Astrocyte (in vitro differentiated cells and primary cell): Measurements from ENCODE around the gene LEPROT. TPM values are rescaled to one million over a fixed set of nuclear protein-coding genes. Genes with fewer than 3 reads are reported as not detected.

Source experiments
- DNase-seq: peaks from one replicate; pipeline ENCODE4 v3.0.0-alpha.2; 2010; ENCODE audit warnings: low read depth
- FAIRE-seq: peaks from 2 replicates; lab custom pipeline; 2011; peaks lifted over from hg19 to GRCh38; lab: Jason Lieb, UNC
- H2AFZ ChIP-seq: 2 replicates; pipeline ENCODE4 v1.6.0; 2012; ENCODE audit warnings: low read depth, low read length, inconsistent platforms
- H3K27ac ChIP-seq: 2 replicates; pipeline ENCODE4 v1.5.1; 2011; ENCODE audit warnings: low read depth, low read length, inconsistent platforms
- H3K27me3 ChIP-seq: 2 replicates; pipeline ENCODE4 v1.6.0; 2011; ENCODE audit warnings: low read length, inconsistent platforms; ENCODE audit not compliant: insufficient read depth
- H3K36me3 ChIP-seq: 2 replicates; pipeline ENCODE4 v1.5.1; 2011; ENCODE audit warnings: low read length, inconsistent platforms; ENCODE audit not compliant: insufficient read depth
- H3K4me1 ChIP-seq: 2 replicates; pipeline ENCODE4 v1.5.1; 2011; ENCODE audit warnings: low read length, inconsistent platforms; ENCODE audit not compliant: insufficient read depth
- H3K4me2 ChIP-seq: 2 replicates; pipeline ENCODE4 v1.6.0; 2012; ENCODE audit warnings: low read length, inconsistent platforms
- H3K4me3 ChIP-seq: 2 replicates; pipeline ENCODE4 v1.5.1; 2011; ENCODE audit warnings: low read depth, mild to moderate bottlenecking, low read length, inconsistent platforms; ENCODE audit not compliant: insufficient read depth
- H3K79me2 ChIP-seq: 2 replicates; pipeline ENCODE4 v1.6.0; 2012; ENCODE audit warnings: mild to moderate bottlenecking, low read length, inconsistent platforms; ENCODE audit not compliant: insufficient read depth
- H3K9ac ChIP-seq: 2 replicates; pipeline ENCODE4 v1.6.0; 2012; ENCODE audit warnings: mild to moderate bottlenecking, low read length, inconsistent platforms
- H3K9me3 ChIP-seq: 2 replicates; pipeline ENCODE4 v1.5.1; 2012; ENCODE audit warnings: low read depth, mild to moderate bottlenecking, low read length, inconsistent platforms; ENCODE audit not compliant: insufficient read depth
- H4K20me1 ChIP-seq: 2 replicates; pipeline ENCODE4 v1.6.0; 2012; ENCODE audit warnings: low read length, inconsistent platforms; ENCODE audit not compliant: insufficient read depth
- H3K27ac Mint-ChIP-seq: one replicate; pipeline ENCODE4 v1.8.0; 2021; ENCODE audit warnings: mild to moderate bottlenecking, mixed read lengths; ENCODE audit not compliant: unreplicated experiment
- H3K27me3 Mint-ChIP-seq: one replicate; pipeline ENCODE4 v1.8.0; 2021; ENCODE audit warnings: low read depth, mixed read lengths; ENCODE audit not compliant: unreplicated experiment
- H3K36me3 Mint-ChIP-seq: one replicate; pipeline ENCODE4 v1.8.0; 2021; ENCODE audit warnings: low read depth, mixed read lengths; ENCODE audit not compliant: unreplicated experiment
- H3K4me1 Mint-ChIP-seq: one replicate; pipeline ENCODE4 v1.8.0; 2021; ENCODE audit warnings: low read depth, mixed read lengths; ENCODE audit not compliant: unreplicated experiment
- H3K4me3 Mint-ChIP-seq: one replicate; pipeline ENCODE4 v1.8.0; 2021; ENCODE audit warnings: mild to moderate bottlenecking, moderate library complexity, mixed read lengths; ENCODE audit not compliant: unreplicated experiment
- H3K9me3 Mint-ChIP-seq: one replicate; pipeline ENCODE4 v1.8.0; 2021; ENCODE audit warnings: mild to moderate bottlenecking, mixed read lengths; ENCODE audit not compliant: unreplicated experiment
- EZH2 ChIP-seq: IDR thresholded peaks from 2 replicates; pipeline ENCODE4 v1.6.1; 2012; ENCODE audit warnings: mild to moderate bottlenecking, low read length, inconsistent platforms; ENCODE audit not compliant: insufficient read depth
- total RNA-seq: library from RNA; stranded (reverse); gene quantifications from 2 replicates; pipeline ENCODE4 v1.2.1, GENCODE V29; 2021
- TF ChIP-seq, protein P1 (sequence below): IDR thresholded peaks from 2 replicates; pipeline ENCODE4 v1.5.1; 2011; ENCODE audit warnings: low read depth, mild to moderate bottlenecking, inconsistent platforms, low read length, moderate library complexity; ENCODE audit not compliant: insufficient read depth

The LEPROT gene
- total RNA-seq, 1 donor from 2014 or later, result 99.4 TPM

DNA sequence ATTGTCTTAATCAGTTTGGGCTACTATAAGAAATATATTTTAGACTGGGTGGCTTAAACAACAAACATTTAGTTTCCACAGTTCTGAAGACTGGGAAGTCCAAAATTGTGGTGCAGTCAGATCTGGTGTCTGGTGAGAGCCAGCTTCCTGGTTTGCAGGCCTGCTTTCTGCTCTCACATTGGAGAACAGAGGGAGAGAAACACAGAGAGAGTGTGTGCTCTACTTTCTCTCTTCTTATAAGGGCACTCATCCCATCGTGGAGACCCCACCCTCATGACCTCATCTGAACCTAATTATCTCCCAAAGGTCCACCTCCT lies 4.1 kb downstream of the LEPROT start:
- no peaks in the 10 kb centered on the region for H3K9me3 ChIP-seq
- peak overlapping the region; percentile 59 for H3K9ac ChIP-seq
- H3K27me3 ChIP-seq, result no peaks in the 10 kb centered on the region
- H3K79me2 ChIP-seq, result peaks cover 52% of the 10 kb centered on the region
- Mint-ChIP-seq H3K27me3 (no peaks in the 10 kb centered on the region), H3K36me3 (peaks cover 10% of the 10 kb centered on the region), H3K4me1 (peaks cover 37% of the 10 kb centered on the region), H3K9me3 (no peaks in the 10 kb centered on the region), H3K27ac (peak overlapping the region; percentile 98), H3K4me3 (no peak overlapping the region)
- FAIRE-seq, result no peak
- no peaks in the 10 kb centered on the region for H4K20me1 ChIP-seq
- H3K4me1 ChIP-seq, result peaks cover 58% of the 10 kb centered on the region
- no peak for DNase-seq
- peak overlapping the region; percentile 99 for H3K27ac ChIP-seq
- H3K4me2 ChIP-seq, result peak overlapping the region; percentile 51
- peaks cover 18% of the 10 kb centered on the region for H3K36me3 ChIP-seq
- TF ChIP-seq EZH2, result no peak
- TF ChIP-seq, protein P1, sequence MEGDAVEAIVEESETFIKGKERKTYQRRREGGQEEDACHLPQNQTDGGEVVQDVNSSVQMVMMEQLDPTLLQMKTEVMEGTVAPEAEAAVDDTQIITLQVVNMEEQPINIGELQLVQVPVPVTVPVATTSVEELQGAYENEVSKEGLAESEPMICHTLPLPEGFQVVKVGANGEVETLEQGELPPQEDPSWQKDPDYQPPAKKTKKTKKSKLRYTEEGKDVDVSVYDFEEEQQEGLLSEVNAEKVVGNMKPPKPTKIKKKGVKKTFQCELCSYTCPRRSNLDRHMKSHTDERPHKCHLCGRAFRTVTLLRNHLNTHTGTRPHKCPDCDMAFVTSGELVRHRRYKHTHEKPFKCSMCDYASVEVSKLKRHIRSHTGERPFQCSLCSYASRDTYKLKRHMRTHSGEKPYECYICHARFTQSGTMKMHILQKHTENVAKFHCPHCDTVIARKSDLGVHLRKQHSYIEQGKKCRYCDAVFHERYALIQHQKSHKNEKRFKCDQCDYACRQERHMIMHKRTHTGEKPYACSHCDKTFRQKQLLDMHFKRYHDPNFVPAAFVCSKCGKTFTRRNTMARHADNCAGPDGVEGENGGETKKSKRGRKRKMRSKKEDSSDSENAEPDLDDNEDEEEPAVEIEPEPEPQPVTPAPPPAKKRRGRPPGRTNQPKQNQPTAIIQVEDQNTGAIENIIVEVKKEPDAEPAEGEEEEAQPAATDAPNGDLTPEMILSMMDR, result no peak
- H3K4me3 ChIP-seq, result peak overlapping the region; percentile 19
- no peak overlapping the region for H2AFZ ChIP-seq

DNA sequence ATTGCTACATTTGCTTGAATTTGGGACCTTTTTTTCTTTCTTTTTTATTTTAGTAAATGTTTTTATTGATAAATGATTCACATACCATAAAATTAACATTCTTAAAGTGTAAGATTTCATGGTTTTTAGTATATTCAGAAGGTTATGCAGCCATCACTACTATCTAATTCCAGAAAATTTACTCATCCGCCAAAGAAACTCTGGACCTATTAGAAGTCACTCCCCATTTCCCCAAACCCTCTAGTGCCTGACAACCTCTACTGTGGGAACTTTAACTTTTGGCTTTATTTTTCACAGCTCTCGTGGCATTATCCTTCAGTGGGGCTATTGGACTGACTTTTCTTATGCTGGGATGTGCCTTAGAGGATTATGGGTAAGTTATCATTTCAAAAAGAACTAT lies 4.5 kb downstream of the LEPROT start:
- Mint-ChIP-seq H3K9me3 (no peaks in the 10 kb centered on the region), H3K27ac (peak overlapping the region; percentile 98), H3K4me3 (no peak overlapping the region), H3K36me3 (peaks cover 11% of the 10 kb centered on the region), H3K4me1 (peaks cover 39% of the 10 kb centered on the region), H3K27me3 (no peaks in the 10 kb centered on the region)
- H3K9me3 ChIP-seq, result no peaks in the 10 kb centered on the region
- H3K79me2 ChIP-seq, result peaks cover 52% of the 10 kb centered on the region
- H3K36me3 ChIP-seq, result peaks cover 18% of the 10 kb centered on the region
- FAIRE-seq, result no peak
- H4K20me1 ChIP-seq, result no peaks in the 10 kb centered on the region
- no peaks in the 10 kb centered on the region for H3K27me3 ChIP-seq
- H2AFZ ChIP-seq, result no peak overlapping the region
- H3K4me3 ChIP-seq, result no peak overlapping the region
- no peak for DNase-seq
- H3K4me2 ChIP-seq, result peak overlapping the region; percentile 72
- peaks cover 58% of the 10 kb centered on the region for H3K4me1 ChIP-seq
- H3K9ac ChIP-seq, result peak overlapping the region; percentile 59
- no peak for TF ChIP-seq EZH2
- TF ChIP-seq, protein P1, result no peak
- peak overlapping the region; percentile 99 for H3K27ac ChIP-seq

DNA sequence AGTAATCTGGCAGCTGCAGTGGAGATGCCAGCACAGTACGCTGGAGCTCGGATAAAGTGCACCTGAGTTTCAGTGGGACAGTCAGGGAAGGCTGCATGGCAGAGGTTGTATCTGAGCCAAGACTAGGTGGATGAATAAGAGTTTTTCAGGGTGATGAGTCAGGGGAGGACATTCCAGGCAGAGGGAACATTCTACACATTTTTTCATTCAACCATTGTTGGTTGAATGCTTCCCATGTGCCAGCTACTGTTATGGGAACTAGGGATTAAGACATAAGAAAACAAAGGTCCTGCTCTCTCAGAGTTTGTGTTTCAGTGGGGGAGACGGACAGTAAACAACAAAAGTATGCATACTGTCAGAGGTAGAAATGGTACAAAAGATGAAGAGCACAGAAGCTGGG lies 5.2 kb downstream of the LEPROT start:
- Histone ChIP-seq H3K79me2 (peaks cover 52% of the 10 kb centered on the region), H3K27me3 (no peaks in the 10 kb centered on the region), H2AFZ (no peak overlapping the region), H3K9ac (peak overlapping the region; percentile 68), H3K4me1 (peaks cover 64% of the 10 kb centered on the region), H3K36me3 (peaks cover 18% of the 10 kb centered on the region), H4K20me1 (no peaks in the 10 kb centered on the region), H3K27ac (peak overlapping the region; percentile 99), H3K4me2 (peak overlapping the region; percentile 72), H3K9me3 (no peaks in the 10 kb centered on the region), H3K4me3 (no peak overlapping the region)
- no peak for TF ChIP-seq EZH2
- TF ChIP-seq, protein P1, result no peak
- no peaks in the 10 kb centered on the region for H3K9me3 Mint-ChIP-seq
- H3K27ac Mint-ChIP-seq, result peak overlapping the region; percentile 98
- peaks cover 42% of the 10 kb centered on the region for H3K4me1 Mint-ChIP-seq
- FAIRE-seq (no peak), DNase-seq (peak; percentile 82)
- H3K4me3 Mint-ChIP-seq, result peak overlapping the region; percentile 14
- peaks cover 11% of the 10 kb centered on the region for H3K36me3 Mint-ChIP-seq
- H3K27me3 Mint-ChIP-seq, result no peaks in the 10 kb centered on the region
